Right lobe of liver (tissue), 6 donors: Measurements from ENCODE around the gene SH3BP4. TPM values are rescaled to one million over a fixed set of nuclear protein-coding genes. Genes with fewer than 3 reads are reported as not detected.
A peak's percentile ranks its signal among the peaks of the same experiment; 100 is the strongest.

Source experiments
- ATAC-seq, 4 donors: fragments of 200-7000 bp; cut with Tn5 transposase; one replicate each; pipeline ENCODE4 v1.9.1; 2020; ENCODE audit warnings: mild to moderate bottlenecking in 4 of 4, moderate library complexity in 4 of 4
- DNase-seq, 3 donors: peaks; one replicate each; pipeline ENCODE4 v3.0.0-alpha.2; 2020
- H3K27ac ChIP-seq, 3 donors: fragments of 200-600 bp; one replicate each; pipeline ENCODE4 v1.8.0; 2022
- H3K27me3 ChIP-seq, 2 donors: fragments of 200-600 bp; one replicate each; pipeline ENCODE4 v1.8.0; 2022
- H3K36me3 ChIP-seq, 4 donors: fragments of 200-600 bp; sonication (generic) in 1 of 4; one replicate each; pipeline versions ENCODE4 v1.5.1 to v1.8.0; 2017 to 2022; ENCODE audit warnings: control low read depth in 1 of 4
- H3K4me1 ChIP-seq, 4 donors: fragments of 200-600 bp; sonication (generic) in 1 of 4; one replicate each; pipeline versions ENCODE4 v1.5.1 to v1.8.0; 2017 to 2022; ENCODE audit warnings: control low read depth in 1 of 4
- H3K4me3 ChIP-seq, 3 donors: fragments of 200-600 bp; one replicate each; pipeline ENCODE4 v1.8.0; 2022
- H3K9me3 ChIP-seq, 4 donors: fragments of 200-600 bp; sonication (generic) in 1 of 4; one replicate each; pipeline versions ENCODE4 v1.5.1 to v1.8.0; 2017 to 2022; ENCODE audit warnings: control low read depth in 1 of 4
- CTCF ChIP-seq, 4 donors: fragments of 200-600 bp in 3 of 4; fragments of 450-650 bp in 1 of 4; IDR thresholded peaks; one replicate each; pipeline versions ENCODE4 v1.5.1 to v1.8.0; 2016 to 2022; ENCODE audit warnings: antibody characterized with exemption in 4 of 4, mild to moderate bottlenecking in 2 of 4
- POLR2A ChIP-seq: fragments of 450-650 bp; IDR thresholded peaks from one replicate; pipeline ENCODE4 v1.6.1; 2017; ENCODE audit warnings: antibody characterized with exemption, mild to moderate bottlenecking
- WGBS: methylation state at CpG from one replicate; pipeline ENCODE4 v1.1.6; 2018; ENCODE audit warnings: low coverage, low lambda C conversion rate; ENCODE audit not compliant: insufficient coverage; ENCODE audit errors: missing lambda C conversion rate; 5-methylcytosine and 5-hydroxymethylcytosine counted together
- intact Hi-C, 2 donors: fragments of 100-400 bp; cut with DNase I; formaldehyde crosslinking; loops; one replicate each; pipeline versions ENCODE4 v1.11.2 to v1.14.1; 2022
- total RNA-seq, 6 experiments: library from RNA; depleted of rRNA in 2 of 6; stranded (reverse); fragments of >200 nt in 2 of 6; fragmentation: NEBNext Ultra II Directional in 3 of 6; extraction: Animal tissue kit (Norgen Biotek cat#: 25700) in 3 of 6; gene quantifications; one replicate each; pipeline versions ENCODE4 v1.1.0 to v1.2.4, GENCODE V29; 2016 to 2023
- donor health status: DM: no; HTN: yes; CAD: no.
- donor health status: DM: no; HTN: no; CAD: no.
- donor health status: DM: no; HTN: no; CAD: no.
- donor health status: DM: no; HTN: yes; CAD: no.
- donor health status: DM: no; HTN: yes; CAD: no.

SH3BP4 gene
- total RNA-seq, 6 experiments from 2014 or later: 18.8 to 30.4 (median 26.3) TPM

- intact Hi-C loops: no loop called here
- H3K9me3 ChIP-seq: no peaks in the 10 kb centered on the region
- no peak for TF ChIP-seq POLR2A
- TF ChIP-seq CTCF (IDR thresholded peaks at IDR 0.05): no peak
- peak overlapping the region; percentile 77 to 93 (median 89) for H3K27ac ChIP-seq
- no peak overlapping the region for H3K4me3 ChIP-seq
- no peak for ATAC-seq
- H3K27me3 ChIP-seq: no peaks in the 10 kb centered on the region
- no peak for DNase-seq
- peaks cover 0 to 74% (median 29%) of the 10 kb centered on the region in 4 donors for H3K4me1 ChIP-seq
- 82% methylated on average over 2 of the region's 8 CpGs for WGBS
- H3K36me3 ChIP-seq: no peaks in the 10 kb centered on the region
These were observed 45.6 kb downstream of the SH3BP4 start for GRCh38 chr2:234997389-234997788.

DNA sequence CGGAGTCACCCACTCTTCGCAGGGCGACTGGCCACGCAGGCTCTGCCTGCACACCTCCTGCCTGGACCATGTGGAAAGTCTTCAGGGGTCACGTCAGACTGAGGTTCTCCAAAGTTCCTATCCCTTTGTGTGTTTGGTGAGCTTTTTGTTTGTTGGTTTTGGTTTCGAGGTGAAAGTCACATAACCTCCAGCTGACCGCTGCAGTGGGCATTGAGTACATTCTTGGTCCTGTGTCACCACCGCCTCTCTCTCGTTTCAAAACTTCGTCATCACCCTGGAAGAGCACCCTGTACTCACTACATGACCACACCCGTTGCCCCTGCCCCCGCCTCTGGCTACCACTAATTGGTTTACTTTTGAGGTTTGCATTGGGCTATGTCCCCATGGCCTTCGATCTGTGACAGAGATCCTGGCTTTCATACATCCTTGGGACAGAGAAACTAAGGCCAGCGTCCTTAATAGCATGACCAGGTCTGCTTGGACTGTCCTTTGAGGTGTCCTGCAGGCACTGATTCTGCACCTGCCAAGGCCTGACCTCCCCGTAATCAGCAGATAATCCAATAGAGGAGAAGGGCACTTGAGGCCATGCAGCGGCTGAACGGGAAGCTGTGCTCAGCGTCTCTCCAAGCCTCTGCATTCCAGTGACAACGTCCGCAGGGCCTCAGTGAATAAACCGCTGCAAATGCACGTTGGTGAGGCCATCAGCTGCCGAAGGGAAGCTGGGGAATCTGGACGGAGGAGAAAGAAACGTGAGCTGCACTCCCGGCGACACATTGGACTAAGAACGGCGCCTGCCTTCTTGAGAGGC lies 46.8 kb downstream of the SH3BP4 start:
- Histone ChIP-seq H3K4me3 (peak overlapping the region in 2 of 3 donors; percentile 18 to 21), H3K27me3 (no peaks in the 10 kb centered on the region), H3K9me3 (no peaks in the 10 kb centered on the region), H3K4me1 (peaks cover 0 to 86% (median 35%) of the 10 kb centered on the region in 4 donors), H3K36me3 (no peaks in the 10 kb centered on the region), H3K27ac (peak overlapping the region; percentile 77 to 93 (median 89))
- DNase-seq (peak; percentile 82 to 95 (median 94)), ATAC-seq (peak; percentile 68 to 83 (median 80))
- WGBS: 41% methylated on average over 20 of the region's 29 CpGs
- intact Hi-C loops: no loop called here
- TF ChIP-seq POLR2A: peak; percentile 51
- TF ChIP-seq CTCF (IDR thresholded peaks at IDR 0.05): no peak

DNA sequence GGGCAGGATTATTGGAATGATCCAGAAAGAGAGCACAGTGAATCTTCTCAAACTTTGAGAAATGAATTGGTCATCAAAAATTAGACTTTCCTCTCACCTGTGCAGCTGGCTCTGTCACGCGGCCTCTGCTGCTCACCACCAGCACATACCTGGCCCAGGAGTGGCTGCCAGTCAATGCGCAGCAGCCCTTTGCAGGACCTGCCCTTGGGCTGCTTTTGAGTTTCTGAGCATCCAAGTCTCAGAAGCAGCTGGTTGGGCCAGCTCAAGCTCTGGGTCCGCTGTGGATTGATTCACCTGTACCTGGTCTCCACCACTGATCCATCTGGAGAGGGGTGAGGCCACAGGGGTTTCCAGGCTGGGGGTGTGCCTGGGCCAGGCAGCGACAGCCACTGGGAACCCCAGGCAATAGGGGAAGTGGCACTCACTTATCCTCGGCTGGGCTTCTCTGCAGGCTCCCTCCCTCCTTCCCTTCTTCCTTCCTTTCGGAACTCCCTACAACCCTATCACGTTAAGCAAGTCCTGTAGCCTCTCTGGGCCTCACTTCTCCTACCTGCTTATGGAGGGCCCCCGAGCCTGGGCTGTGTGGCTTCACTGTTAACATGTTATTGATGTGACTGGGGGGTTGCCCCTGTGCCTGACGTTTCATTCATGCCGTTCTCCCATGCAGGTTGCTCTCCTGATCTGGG lies 48.1 kb downstream of the SH3BP4 start:
- H3K4me1 ChIP-seq: peaks cover 0 to 80% (median 35%) of the 10 kb centered on the region in 4 donors
- ATAC-seq (no peak), DNase-seq (no peak)
- H3K4me3 ChIP-seq: no peak overlapping the region
- H3K27me3 ChIP-seq: no peaks in the 10 kb centered on the region
- 41% methylated on average over 7 of the region's 11 CpGs for WGBS
- intact Hi-C loops: no loop called here
- H3K9me3 ChIP-seq: no peaks in the 10 kb centered on the region
- H3K36me3 ChIP-seq: no peaks in the 10 kb centered on the region
- peak overlapping the region; percentile 2 to 93 (median 89) for H3K27ac ChIP-seq
- TF ChIP-seq POLR2A (no peak), CTCF (IDR thresholded peaks at IDR 0.05) (no peak)

- ATAC-seq (peak; percentile 42 to 56 (median 54)), DNase-seq (peak; percentile 53 to 75 (median 75))
These were observed 48.8 kb downstream of the SH3BP4 start for GRCh38 chr2:235000426-235001236.

More at GRCh38 chr2:235000426-235001236, 48.8 kb downstream of the SH3BP4 start:
- Histone ChIP-seq H3K4me1 (peaks cover 0 to 80% (median 36%) of the 10 kb centered on the region in 4 donors), H3K27ac (peak overlapping the region; percentile 4 to 93 (median 89)), H3K9me3 (no peaks in the 10 kb centered on the region), H3K27me3 (no peaks in the 10 kb centered on the region), H3K4me3 (peak overlapping the region in 1 of 3 donors; percentile 8), H3K36me3 (no peaks in the 10 kb centered on the region)
- peak; percentile 33 for TF ChIP-seq POLR2A
- TF ChIP-seq CTCF (IDR thresholded peaks at IDR 0.05): no peak
- intact Hi-C loops: no loop called here
- WGBS: 11% methylated on average over 9 of the region's 20 CpGs
